Activated naive CD8-positive, alpha-beta T cell treated with anti-CD3 and anti-CD28 coated beads, Interleukin-2, amount 10 ng/mL, durations not matched to agents 7 days and 5 days (primary cell): Measurements from ENCODE around the gene ACOX3. TPM values are rescaled to one million over a fixed set of nuclear protein-coding genes. Genes with fewer than 3 reads are reported as not detected.
"Not testable (repeated sequence)": the region's sequence is repeated elsewhere in the genome, so short reads cannot be mapped to it uniquely, and the experiment has no call there.

Experiments used
- ATAC-seq: fragments of 150-1000 bp; cut with Tn5 transposase; one replicate; pipeline ENCODE4 v1.10.0; 2021; ENCODE audit warnings: low read depth, moderate library complexity
- POLR2A ChIA-PET: fragments of 350-600 bp; sonication (Branson Sonifier 250); formaldehyde crosslinking; loops from one replicate; lab custom pipeline; 2021; ENCODE audit warnings: antibody characterized with exemption; lab: Charles Lee
- DNase-seq: peaks from one replicate; pipeline ENCODE4 v3.0.0; 2021
- H3K27ac Mint-ChIP-seq: one replicate; pipeline ENCODE4 v1.8.0; 2022; ENCODE audit warnings: mild to moderate bottlenecking, mixed read lengths
- H3K27me3 Mint-ChIP-seq: one replicate; pipeline ENCODE4 v1.8.0; 2022; ENCODE audit warnings: mild to moderate bottlenecking, moderate library complexity, mixed read lengths
- H3K36me3 Mint-ChIP-seq: one replicate; pipeline ENCODE4 v1.8.0; 2021; ENCODE audit warnings: mild to moderate bottlenecking, mixed read lengths
- H3K4me1 Mint-ChIP-seq: one replicate; pipeline ENCODE4 v1.8.0; 2021; ENCODE audit warnings: mixed read lengths
- H3K4me3 Mint-ChIP-seq: one replicate; pipeline ENCODE4 v1.8.0; 2022; ENCODE audit warnings: mild to moderate bottlenecking, moderate library complexity, mixed read lengths
- H3K9me3 Mint-ChIP-seq: one replicate; pipeline ENCODE4 v1.8.0; 2021; ENCODE audit warnings: mixed read lengths
- total RNA-seq, 2 experiments: library from RNA; stranded (reverse); gene quantifications; one replicate each; pipeline ENCODE4 v1.2.3, GENCODE V29; 2021

Gene ACOX3
- total RNA-seq, 2 experiments from 2014 or later = 15.2 to 16.6 TPM

- no peak for ATAC-seq
- no peak overlapping the region for H3K27ac Mint-ChIP-seq
- no peaks in the 10 kb centered on the region for H3K36me3 Mint-ChIP-seq
- no peaks in the 10 kb centered on the region for H3K4me1 Mint-ChIP-seq
- POLR2A ChIA-PET = no interaction called here
- no peaks in the 10 kb centered on the region for H3K9me3 Mint-ChIP-seq
- peak; percentile 2 for DNase-seq
- no peak overlapping the region for H3K4me3 Mint-ChIP-seq
- H3K27me3 Mint-ChIP-seq = no peaks in the 10 kb centered on the region
These were observed 92.9 kb downstream of the ACOX3 start for GRCh38 chr4:8347660-8348059.

- H3K36me3 Mint-ChIP-seq = no peaks in the 10 kb centered on the region
- no peak overlapping the region for H3K4me3 Mint-ChIP-seq
- no peaks in the 10 kb centered on the region for H3K27me3 Mint-ChIP-seq
- no peaks in the 10 kb centered on the region for H3K4me1 Mint-ChIP-seq
- POLR2A ChIA-PET = no interaction called here
- H3K27ac Mint-ChIP-seq = no peak overlapping the region
- no peaks in the 10 kb centered on the region for H3K9me3 Mint-ChIP-seq
- ATAC-seq = no peak
- DNase-seq = peak; percentile 10
These were observed 93.5 kb downstream of the ACOX3 start for GRCh38 chr4:8346838-8347605.

GRCh38 chr4:8345946-8346814 lies 94.3 kb downstream of the ACOX3 start:
- H3K36me3 Mint-ChIP-seq = no peaks in the 10 kb centered on the region

GRCh38 chr4:8345053-8345945 lies 95.2 kb downstream of the ACOX3 start:
- no peaks in the 10 kb centered on the region for H3K36me3 Mint-ChIP-seq
- no peaks in the 10 kb centered on the region for H3K27me3 Mint-ChIP-seq
- H3K9me3 Mint-ChIP-seq = no peaks in the 10 kb centered on the region
- H3K27ac Mint-ChIP-seq = no peak overlapping the region
- no peak overlapping the region for H3K4me3 Mint-ChIP-seq
- H3K4me1 Mint-ChIP-seq = no peaks in the 10 kb centered on the region
- ATAC-seq = no peak
- no peak for DNase-seq
- POLR2A ChIA-PET = no interaction called here

More at GRCh38 chr4:8345946-8346814, 94.3 kb downstream of the ACOX3 start:
- ATAC-seq (no peak), DNase-seq (peak; percentile 23)
- H3K27me3 Mint-ChIP-seq = no peaks in the 10 kb centered on the region
- H3K27ac Mint-ChIP-seq = no peak overlapping the region
- no peak overlapping the region for H3K4me3 Mint-ChIP-seq
- H3K9me3 Mint-ChIP-seq = no peaks in the 10 kb centered on the region
- POLR2A ChIA-PET = no interaction called here
- H3K4me1 Mint-ChIP-seq = no peaks in the 10 kb centered on the region

GRCh38 chr4:8344377-8344776 lies 96.1 kb downstream of the ACOX3 start:
- no peak overlapping the region for H3K27ac Mint-ChIP-seq
- H3K4me1 Mint-ChIP-seq = no peaks in the 10 kb centered on the region
- ATAC-seq (no peak), DNase-seq (no peak)
- no peaks in the 10 kb centered on the region for H3K36me3 Mint-ChIP-seq
- no peak overlapping the region for H3K4me3 Mint-ChIP-seq
- POLR2A ChIA-PET = no interaction called here
- H3K27me3 Mint-ChIP-seq = no peaks in the 10 kb centered on the region
- H3K9me3 Mint-ChIP-seq = no peaks in the 10 kb centered on the region

GRCh38 chr4:8343967-8344331 lies 96.6 kb downstream of the ACOX3 start:
- POLR2A ChIA-PET = no interaction called here
- no peaks in the 10 kb centered on the region for H3K27me3 Mint-ChIP-seq
- H3K4me1 Mint-ChIP-seq = no peaks in the 10 kb centered on the region
- no peak for DNase-seq
- no peaks in the 10 kb centered on the region for H3K36me3 Mint-ChIP-seq
- no peaks in the 10 kb centered on the region for H3K9me3 Mint-ChIP-seq
- H3K27ac Mint-ChIP-seq = no peak overlapping the region
- H3K4me3 Mint-ChIP-seq = no peak overlapping the region
- ATAC-seq = no peak

GRCh38 chr4:8343262-8343966 lies 97.1 kb downstream of the ACOX3 start:
- Mint-ChIP-seq H3K27ac (no peak overlapping the region), H3K27me3 (peaks cover 2% of the 10 kb centered on the region), H3K4me1 (no peaks in the 10 kb centered on the region), H3K4me3 (no peak overlapping the region), H3K36me3 (no peaks in the 10 kb centered on the region), H3K9me3 (no peaks in the 10 kb centered on the region)
- POLR2A ChIA-PET = no interaction called here
- ATAC-seq (no peak), DNase-seq (no peak)

GRCh38 chr4:8342651-8343261 lies 97.8 kb downstream of the ACOX3 start:
- H3K27me3 Mint-ChIP-seq = peaks cover 2% of the 10 kb centered on the region
- no peaks in the 10 kb centered on the region for H3K36me3 Mint-ChIP-seq
- POLR2A ChIA-PET = interaction anchor here (0.6 kb wide), 1 partner anchor 357 kb away, joined by 3 read pairs; no protein-coding TSS in a partner anchor

GRCh38 chr4:8341691-8342090 lies 98.8 kb downstream of the ACOX3 start:
- Mint-ChIP-seq H3K4me3 (no peak overlapping the region), H3K27ac (no peak overlapping the region), H3K36me3 (no peaks in the 10 kb centered on the region), H3K27me3 (peaks cover 2% of the 10 kb centered on the region), H3K4me1 (no peaks in the 10 kb centered on the region), H3K9me3 (peaks cover 2% of the 10 kb centered on the region)
- POLR2A ChIA-PET = no interaction called here
- ATAC-seq (no peak), DNase-seq (no peak)

More at GRCh38 chr4:8342651-8343261, 97.8 kb downstream of the ACOX3 start:
- no peaks in the 10 kb centered on the region for H3K4me1 Mint-ChIP-seq
- no peaks in the 10 kb centered on the region for H3K9me3 Mint-ChIP-seq
- no peak overlapping the region for H3K27ac Mint-ChIP-seq
- no peak for DNase-seq
- no peak overlapping the region for H3K4me3 Mint-ChIP-seq
- ATAC-seq = no peak

- H3K9me3 Mint-ChIP-seq, H3K27me3 Mint-ChIP-seq, DNase-seq, H3K4me1 Mint-ChIP-seq, H3K36me3 Mint-ChIP-seq, H3K4me3 Mint-ChIP-seq, ATAC-seq, H3K27ac Mint-ChIP-seq, POLR2A ChIA-PET: not testable (repeated sequence)
These were observed 99.2 kb downstream of the ACOX3 start for GRCh38 chr4:8341281-8341680.

GRCh38 chr4:8340781-8341241 lies 99.7 kb downstream of the ACOX3 start:
- no peaks in the 10 kb centered on the region for H3K36me3 Mint-ChIP-seq
- peaks cover 7% of the 10 kb centered on the region for H3K9me3 Mint-ChIP-seq

GRCh38 chr4:8338351-8338961 lies 102.1 kb downstream of the ACOX3 start:
- Mint-ChIP-seq H3K9me3 (peaks cover 10% of the 10 kb centered on the region), H3K27ac (no peak overlapping the region), H3K36me3 (no peaks in the 10 kb centered on the region), H3K4me3 (no peak overlapping the region), H3K27me3 (peaks cover 2% of the 10 kb centered on the region), H3K4me1 (no peaks in the 10 kb centered on the region)
- ATAC-seq (no peak), DNase-seq (no peak)
- POLR2A ChIA-PET = no interaction called here

More at GRCh38 chr4:8340781-8341241, 99.7 kb downstream of the ACOX3 start:
- Mint-ChIP-seq H3K4me3 (no peak overlapping the region), H3K4me1 (no peaks in the 10 kb centered on the region), H3K27ac (no peak overlapping the region), H3K27me3 (peaks cover 2% of the 10 kb centered on the region)
- POLR2A ChIA-PET = no interaction called here
- no peak for DNase-seq
- ATAC-seq = no peak
